Muscle of arm (tissue), 12 donors: Measurements from ENCODE around the gene PARP8. TPM values are rescaled to one million over a fixed set of nuclear protein-coding genes. Genes with fewer than 3 reads are reported as not detected.
"Not testable (repeated sequence)": the region's sequence is repeated elsewhere in the genome, so short reads cannot be mapped to it uniquely, and the experiment has no call there.

Experiments used
- DNase-seq: peaks from one replicate; pipeline ENCODE4 v3.0.0-alpha.2; 2013
- polyA plus RNA-seq, 12 donors: library from polyadenylated mRNA; unstranded; fragments of 120-200 nt; gene quantifications; one replicate each; pipeline ENCODE4 v1.2.1, GENCODE V29; 2013; ENCODE audit not compliant: insufficient read length in 12 of 12

PARP8 gene
- polyA plus RNA-seq, 12 donors = 6.7 to 27.3 (median 12.7) TPM; not detected in 1

GRCh38 chr5:50774446-50775175 lies 108.2 kb downstream of the PARP8 start:
- DNase-seq = not testable (repeated sequence)

DNA sequence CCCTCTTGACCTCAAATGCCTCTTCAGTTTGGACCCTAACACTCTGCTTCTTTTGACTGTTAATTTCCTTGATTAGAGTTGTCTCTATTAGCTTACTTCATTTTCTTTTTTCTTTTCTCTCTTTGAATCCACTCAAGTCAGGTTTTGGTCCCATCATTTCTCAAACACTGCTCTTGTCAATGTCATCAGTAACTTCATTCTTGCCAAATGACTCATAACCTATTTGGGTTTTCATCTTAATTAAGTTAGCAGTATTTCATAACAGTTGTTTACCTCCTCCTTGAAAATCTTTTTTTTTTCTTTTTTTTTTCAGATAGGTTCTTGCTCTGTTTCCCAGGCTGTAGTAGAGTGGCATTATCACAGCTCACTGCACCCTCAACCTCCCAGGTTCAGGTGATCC lies 119.6 kb downstream of the PARP8 start:
- no peak for DNase-seq

GRCh38 chr5:50791813-50792212 lies 125.4 kb downstream of the PARP8 start:
- no peak for DNase-seq

- no peak for DNase-seq
These were observed 126.4 kb downstream of the PARP8 start for GRCh38 chr5:50792843-50793242.

- DNase-seq = no peak
These were observed 128.4 kb downstream of the PARP8 start for GRCh38 chr5:50794812-50795211.

GRCh38 chr5:50798002-50798401 lies 131.6 kb downstream of the PARP8 start:
- DNase-seq = peak; percentile 16

- no peak for DNase-seq
These were observed 133.2 kb downstream of the PARP8 start for GRCh38 chr5:50799596-50799995.

DNA sequence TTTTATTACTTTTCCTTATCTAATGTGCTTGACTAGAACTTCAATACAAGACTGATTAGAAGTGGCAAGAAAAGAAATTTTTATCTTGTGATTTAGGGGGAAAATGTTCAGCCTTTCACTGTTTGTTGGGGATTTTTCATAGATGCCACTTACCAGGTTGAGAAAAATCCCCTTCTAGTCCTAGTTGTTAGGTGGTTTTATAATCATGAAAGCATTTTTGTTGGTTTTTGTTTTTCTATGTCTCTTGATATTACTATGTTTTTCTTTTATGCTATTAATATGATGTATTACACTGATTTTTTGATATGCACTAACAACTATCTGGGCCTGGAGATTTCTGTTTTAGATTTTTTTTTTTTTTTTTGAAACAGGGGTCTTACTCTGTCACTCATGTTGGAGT lies 134.0 kb downstream of the PARP8 start:
- DNase-seq = no peak

DNA sequence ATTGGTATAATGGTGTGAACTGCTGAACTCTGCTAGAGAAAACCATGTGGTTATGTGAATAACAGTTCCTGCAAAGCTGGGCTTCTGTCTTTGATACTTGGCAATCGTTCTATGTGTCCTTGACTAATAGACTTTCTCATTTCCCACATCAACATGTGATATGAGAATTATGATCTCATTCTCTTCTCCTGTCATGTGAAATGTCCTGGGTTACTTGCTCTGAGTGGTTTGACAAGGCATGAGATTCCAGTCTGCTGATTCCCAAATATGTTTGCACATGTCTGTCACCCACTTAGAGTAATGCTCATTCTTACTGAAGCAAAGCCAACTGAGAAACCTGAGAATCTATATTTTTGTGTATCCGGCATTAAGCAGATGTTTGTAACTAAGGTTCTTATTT lies 141.2 kb downstream of the PARP8 start:
- DNase-seq = no peak

GRCh38 chr5:50808406-50808805 lies 142.0 kb downstream of the PARP8 start:
- no peak for DNase-seq

GRCh38 chr5:50811746-50812145 lies 145.3 kb downstream of the PARP8 start:
- DNase-seq = not testable (repeated sequence)

DNA sequence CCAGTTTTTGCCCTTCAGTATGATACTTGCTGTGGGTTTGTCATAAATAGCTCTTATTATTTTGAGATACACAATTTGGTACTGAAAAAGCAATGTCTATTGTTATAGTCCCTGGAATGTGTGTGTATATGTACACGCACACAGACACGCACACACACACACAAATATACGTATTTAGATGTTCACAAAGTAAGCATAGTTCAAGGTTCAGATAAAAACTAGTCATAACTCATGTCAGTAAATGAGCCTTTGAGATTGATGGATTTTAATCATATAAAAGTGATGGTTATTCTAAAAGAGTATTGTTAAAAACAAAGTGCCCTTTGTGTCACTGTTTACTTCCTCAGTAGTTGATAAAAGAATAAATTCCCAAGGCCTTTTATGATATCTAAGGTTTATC lies 147.3 kb downstream of the PARP8 start:
- no peak for DNase-seq

- no peak for DNase-seq
These were observed 148.1 kb downstream of the PARP8 start for GRCh38 chr5:50814556-50814955.

- DNase-seq = no peak
These were observed 155.6 kb downstream of the PARP8 start for GRCh38 chr5:50822046-50822445.

GRCh38 chr5:50822761-50823160 lies 156.3 kb downstream of the PARP8 start:
- peak; percentile 53 for DNase-seq

DNA sequence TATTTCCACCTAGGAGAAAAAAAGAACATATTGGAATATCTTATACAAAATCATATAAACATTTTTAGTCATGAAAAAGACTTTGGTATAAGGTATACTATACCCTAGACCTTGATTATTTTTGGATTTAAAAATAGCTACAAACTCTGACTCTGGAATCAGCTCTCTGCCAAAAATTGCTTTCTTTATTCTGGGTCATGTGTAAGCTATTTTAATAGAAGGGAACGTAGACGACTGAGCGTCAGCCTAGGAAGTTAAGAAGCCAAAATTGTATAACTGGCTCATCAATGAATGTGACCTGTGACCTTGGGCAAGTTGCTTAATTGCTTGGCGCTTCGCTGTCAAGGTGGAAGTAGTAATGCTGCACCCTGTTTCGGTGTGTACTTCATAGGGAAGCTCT lies 157.1 kb downstream of the PARP8 start:
- DNase-seq = peak; percentile 9

- DNase-seq = no peak
These were observed 157.7 kb downstream of the PARP8 start for GRCh38 chr5:50824109-50824508.

DNA sequence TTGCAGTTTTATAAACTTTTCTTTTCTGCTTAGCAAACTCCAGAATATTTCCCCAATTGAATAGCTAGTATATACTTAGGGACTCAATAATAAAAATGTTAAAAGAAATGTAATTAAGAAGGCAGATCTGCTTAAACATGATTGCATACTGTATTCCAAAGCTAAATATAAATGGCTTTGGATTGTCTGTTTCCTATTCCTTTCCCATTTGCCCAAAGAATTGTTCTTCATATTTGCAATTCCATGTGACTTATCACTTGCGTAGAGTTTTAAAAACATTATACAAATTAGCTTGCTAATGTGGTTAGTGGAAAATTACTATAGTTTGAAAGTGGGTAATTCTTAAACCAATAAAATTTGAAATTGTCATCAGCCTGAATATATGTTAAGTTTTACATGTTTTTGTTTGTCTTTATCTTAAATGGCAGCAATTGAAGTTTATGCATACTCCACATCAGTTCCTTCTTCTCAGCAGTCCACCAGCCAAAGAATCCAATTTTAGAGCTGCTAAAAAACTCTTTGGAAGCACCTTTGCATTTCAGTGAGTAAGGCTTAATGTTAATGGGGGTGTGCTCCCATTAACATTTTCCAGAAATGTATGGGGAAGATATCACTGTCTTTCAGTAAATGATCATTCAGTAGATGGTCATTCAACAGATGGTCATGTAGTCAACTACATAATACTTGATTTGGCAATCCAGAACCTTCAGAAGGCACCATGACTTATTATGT lies 161.2 kb downstream of the PARP8 start:
- no peak for DNase-seq

DNA sequence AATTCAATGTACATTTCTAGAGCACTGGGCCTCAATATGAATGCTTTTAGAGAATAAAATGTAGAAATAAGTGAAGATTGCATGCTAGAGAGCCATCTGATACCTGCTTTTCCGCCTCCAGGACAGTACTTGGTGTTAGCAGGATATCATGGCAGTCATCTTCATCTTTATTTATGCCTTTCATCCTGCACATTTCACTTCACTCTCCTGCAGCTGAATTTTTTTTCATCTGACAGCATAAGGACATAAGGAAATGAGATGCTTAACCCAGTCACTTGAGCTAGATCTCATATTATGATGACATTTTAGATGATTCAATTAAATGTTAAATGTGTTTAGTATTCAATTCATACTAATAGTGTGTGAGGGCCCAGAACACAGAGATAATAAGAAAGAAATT lies 162.6 kb downstream of the PARP8 start:
- no peak for DNase-seq

DNA sequence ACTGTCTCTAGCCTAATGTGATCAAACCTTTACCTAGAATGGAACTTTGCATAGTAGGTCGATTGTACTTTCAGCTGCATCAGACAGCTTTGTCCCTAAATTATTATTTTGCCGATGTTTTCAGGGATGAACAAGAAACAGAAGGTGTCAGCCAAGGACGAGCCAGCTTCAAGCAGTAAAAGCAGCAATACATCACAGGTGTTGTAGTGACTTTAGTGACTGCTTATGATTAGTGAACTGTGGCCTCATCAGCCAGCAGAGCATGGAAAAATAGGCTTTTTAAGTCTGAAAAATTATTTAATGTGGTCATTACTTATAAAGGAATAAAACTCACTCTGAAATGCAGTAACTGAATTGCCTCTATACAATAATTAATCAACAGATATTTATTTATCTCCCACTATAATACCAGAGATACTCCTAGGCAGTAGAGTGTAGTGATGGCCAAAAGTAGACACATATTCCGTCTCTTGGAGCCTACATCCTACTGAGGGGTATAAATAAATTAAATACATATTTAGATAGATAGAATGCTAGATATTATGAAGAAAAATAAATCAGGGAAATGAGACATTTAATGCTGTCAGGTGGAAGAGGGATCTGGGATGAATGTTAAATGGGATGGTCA lies 166.3 kb downstream of the PARP8 start:
- no peak for DNase-seq

DNA sequence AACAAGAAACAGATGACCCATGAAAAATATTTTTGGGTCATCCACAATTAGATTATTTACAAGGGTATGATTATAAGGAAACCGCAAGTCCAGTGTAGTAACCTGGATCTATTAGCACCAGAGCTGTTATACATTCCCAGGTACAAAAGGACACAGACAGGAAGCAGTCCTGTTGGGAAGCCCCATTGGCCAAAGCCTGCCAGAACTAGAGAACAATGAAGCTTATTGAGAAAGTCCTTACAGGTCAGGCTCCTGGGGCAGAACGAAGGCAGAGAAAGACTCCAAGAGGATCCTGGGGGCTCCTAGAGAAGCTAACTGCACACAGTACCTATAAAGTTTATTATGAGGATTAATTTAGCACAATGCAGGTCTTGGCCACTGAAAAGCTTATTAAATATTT lies 169.9 kb downstream of the PARP8 start:
- DNase-seq = no peak

DNA sequence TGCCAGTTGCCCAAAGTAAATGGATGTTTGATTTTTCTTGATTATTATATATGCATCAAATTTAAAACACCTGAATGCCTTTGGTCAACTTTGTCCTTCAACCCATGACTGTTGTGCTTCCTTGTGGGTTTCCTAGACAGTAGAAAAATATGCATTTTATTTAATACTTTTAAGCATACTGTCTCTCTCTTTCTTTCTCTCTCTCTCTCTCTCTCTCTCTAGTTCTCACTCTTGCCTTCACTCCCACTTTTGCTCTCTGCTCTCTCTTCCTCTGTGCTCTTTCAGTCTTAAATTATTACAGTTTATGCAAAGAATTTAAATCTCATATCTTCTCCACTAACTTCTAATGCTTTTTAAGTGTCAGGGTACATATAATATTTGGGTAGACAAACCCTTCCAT lies 173.0 kb downstream of the PARP8 start:
- no peak for DNase-seq

GRCh38 chr5:50843091-50843490 lies 176.7 kb downstream of the PARP8 start:
- DNase-seq = no peak
